H9 (cell line): Measurements from ENCODE around the gene SYNJ1. TPM values are rescaled to one million over a fixed set of nuclear protein-coding genes. Genes with fewer than 3 reads are reported as not detected.

ENCODE experiments used
- DNase-seq: peaks from one replicate; pipeline ENCODE4 v3.0.0-alpha.2; 2017
- H2AFZ ChIP-seq: one replicate; pipeline ENCODE4 v1.6.1; 2013; ENCODE audit warnings: mild to moderate bottlenecking, low read length, control low read depth, moderate library complexity
- H2AK5ac ChIP-seq: 2 replicates; pipeline ENCODE4 v1.6.1; 2013; ENCODE audit warnings: low read length, control low read depth, mixed read lengths; ENCODE audit not compliant: insufficient read length
- H2BK120ac ChIP-seq: one replicate; pipeline ENCODE4 v1.6.1; 2013; ENCODE audit warnings: low read depth, mild to moderate bottlenecking, low read length, control low read depth, inconsistent platforms; ENCODE audit not compliant: poor library complexity, severe bottlenecking
- H2BK12ac ChIP-seq: 2 replicates; pipeline ENCODE4 v1.6.1; 2013; ENCODE audit warnings: low read length, control low read depth, mixed read lengths, low read depth; ENCODE audit not compliant: insufficient read length
- H2BK15ac ChIP-seq: 2 replicates; pipeline ENCODE4 v1.6.1; 2013; ENCODE audit warnings: low read depth, low read length, control low read depth
- H2BK20ac ChIP-seq: one replicate; pipeline ENCODE4 v1.6.1; 2013; ENCODE audit warnings: low read depth, mild to moderate bottlenecking, low read length, control low read depth, inconsistent platforms; ENCODE audit not compliant: poor library complexity, severe bottlenecking
- H2BK5ac ChIP-seq: 2 replicates; pipeline ENCODE4 v1.6.1; 2013; ENCODE audit warnings: low read length, control low read depth, mixed read lengths; ENCODE audit not compliant: insufficient read length
- H3K14ac ChIP-seq: 2 replicates; pipeline ENCODE4 v1.6.1; 2013; ENCODE audit warnings: low read length, control low read depth; ENCODE audit not compliant: insufficient read depth
- H3K18ac ChIP-seq: 2 replicates; pipeline ENCODE4 v1.6.1; 2013; ENCODE audit warnings: low read depth, mild to moderate bottlenecking, mixed read lengths, low read length, control low read depth; ENCODE audit not compliant: insufficient read length
- H3K23ac ChIP-seq: 2 replicates; pipeline ENCODE4 v1.6.1; 2013; ENCODE audit warnings: low read length, control low read depth, mixed read lengths, low read depth; ENCODE audit not compliant: insufficient read length
- H3K23me2 ChIP-seq: 2 replicates; pipeline ENCODE4 v1.6.1; 2013; ENCODE audit warnings: low read depth, mild to moderate bottlenecking, mixed read lengths, low read length, control low read depth; ENCODE audit not compliant: insufficient read length, poor library complexity, severe bottlenecking
- H3K27ac ChIP-seq: 2 replicates; pipeline ENCODE4 v1.5.1; 2013; ENCODE audit warnings: low read length, control low read depth, mixed read lengths, low read depth; ENCODE audit not compliant: insufficient read length
- H3K27me3 ChIP-seq: 2 replicates; pipeline ENCODE4 v1.6.1; 2013; ENCODE audit warnings: low read length, control low read depth, inconsistent platforms; ENCODE audit not compliant: insufficient read depth
- H3K4ac ChIP-seq: 2 replicates; pipeline ENCODE4 v1.6.1; 2013; ENCODE audit warnings: low read depth, mild to moderate bottlenecking, control low read depth, inconsistent platforms, low read length, moderate library complexity
- H3K4me1 ChIP-seq: 2 replicates; pipeline ENCODE4 v1.6.1; 2013; ENCODE audit warnings: low read length, control low read depth, inconsistent platforms; ENCODE audit not compliant: insufficient read depth
- H3K4me2 ChIP-seq: 2 replicates; pipeline ENCODE4 v1.6.1; 2013; ENCODE audit warnings: low read length, control low read depth, mixed read lengths; ENCODE audit not compliant: insufficient read length, insufficient read depth
- H3K56ac ChIP-seq: 2 replicates; pipeline ENCODE4 v1.6.1; 2013; ENCODE audit warnings: low read depth, mild to moderate bottlenecking, mixed read lengths, low read length, control low read depth; ENCODE audit not compliant: insufficient read length
- H3K79me1 ChIP-seq: 2 replicates; pipeline ENCODE4 v1.6.1; 2013; ENCODE audit warnings: low read depth, mild to moderate bottlenecking, moderate library complexity, low read length, control low read depth, inconsistent platforms; ENCODE audit not compliant: insufficient read depth, poor library complexity, severe bottlenecking
- H3K79me2 ChIP-seq: 2 replicates; pipeline ENCODE4 v1.6.1; 2013; ENCODE audit warnings: low read length, control low read depth, inconsistent platforms; ENCODE audit not compliant: insufficient read depth
- H3K9ac ChIP-seq: 2 replicates; pipeline ENCODE4 v1.6.1; 2013; ENCODE audit warnings: low read length, control low read depth, mixed read lengths; ENCODE audit not compliant: insufficient read length; ENCODE audit errors: extremely low read depth
- H3K9me3 ChIP-seq: one replicate; pipeline ENCODE4 v1.6.1; 2013; ENCODE audit warnings: low read depth, low read length, inconsistent platforms; ENCODE audit not compliant: control insufficient read depth
- H3T11ph ChIP-seq: one replicate; pipeline ENCODE4 v1.6.1; 2013; ENCODE audit warnings: mild to moderate bottlenecking, low read length, control low read depth, inconsistent platforms
- H4K20me1 ChIP-seq: one replicate; pipeline ENCODE4 v1.6.1; 2013; ENCODE audit not compliant: control insufficient read depth, insufficient read length, insufficient read depth
- H4K5ac ChIP-seq: 2 replicates; pipeline ENCODE4 v1.6.1; 2013; ENCODE audit warnings: low read depth, mild to moderate bottlenecking, mixed read lengths, low read length, control low read depth; ENCODE audit not compliant: insufficient read length
- H4K8ac ChIP-seq: replicated peaks from 2 replicates; pipeline ENCODE4 v1.6.1; 2013; ENCODE audit warnings: low read length, control low read depth, mixed read lengths, low read depth; ENCODE audit not compliant: insufficient read length
- H4K91ac ChIP-seq: 2 replicates; pipeline ENCODE4 v1.6.1; 2013; ENCODE audit warnings: low read depth, mild to moderate bottlenecking, moderate library complexity, mixed read lengths, low read length, control low read depth; ENCODE audit not compliant: insufficient read length
- H3K27ac Mint-ChIP-seq, 3 experiments: 2 replicates in 2 of 3; 3 replicates in 1 of 3; pipeline ENCODE4 v1.8.0; 2020 to 2021; ENCODE audit warnings: mixed read lengths in 3 of 3, mild to moderate bottlenecking in 1 of 3, moderate library complexity in 1 of 3
- H3K27me3 Mint-ChIP-seq: 2 replicates; pipeline ENCODE4 v1.8.0; 2021; ENCODE audit warnings: low read depth, mild to moderate bottlenecking, moderate library complexity, mixed read lengths
- H3K36me3 Mint-ChIP-seq, 3 experiments: 2 replicates in 2 of 3; 3 replicates in 1 of 3; pipeline ENCODE4 v1.8.0; 2020 to 2021; ENCODE audit warnings: low read depth in 3 of 3, mixed read lengths in 3 of 3; ENCODE audit not compliant: insufficient read depth in 1 of 3
- H3K4me1 Mint-ChIP-seq, 2 experiments: 2 replicates each; pipeline ENCODE4 v1.8.0; 2020; ENCODE audit warnings: mixed read lengths in 2 of 2
- H3K4me3 Mint-ChIP-seq, 2 experiments: 2 replicates in 1 of 2; 3 replicates in 1 of 2; pipeline ENCODE4 v1.8.0; 2020 to 2021; ENCODE audit warnings: mild to moderate bottlenecking in 2 of 2, mixed read lengths in 2 of 2, moderate library complexity in 1 of 2
- H3K9me3 Mint-ChIP-seq, 2 experiments: 2 replicates in 1 of 2; 3 replicates in 1 of 2; pipeline ENCODE4 v1.8.0; 2020; ENCODE audit warnings: mild to moderate bottlenecking in 2 of 2, mixed read lengths in 2 of 2, moderate library complexity in 1 of 2
- WGBS: extraction: QIAGEN DNeasy Blood & Tissue Kit; methylation state at CpG from one replicate; pipeline ENCODE4 v1.1.7; 2013; ENCODE audit warnings: missing lambda C conversion rate, low lambda C conversion rate, mixed read lengths; ENCODE audit not compliant: insufficient read length; ENCODE audit errors: extremely low coverage; 5-methylcytosine and 5-hydroxymethylcytosine counted together
- total RNA-seq: library from RNA; stranded (reverse); gene quantifications from 2 replicates; pipeline ENCODE4 v1.2.1, GENCODE V29; 2021
- TF ChIP-seq, protein P1 (sequence below): fragments of 200-600 bp; sonication (generic); conservative IDR thresholded peaks from 3 replicates; pipeline ENCODE4 v1.8.0; 2021; ENCODE audit warnings: antibody characterized with exemption, mild to moderate bottlenecking

Gene SYNJ1
- total RNA-seq, 1 experiment from 2014 or later: 7.1 TPM

DNA sequence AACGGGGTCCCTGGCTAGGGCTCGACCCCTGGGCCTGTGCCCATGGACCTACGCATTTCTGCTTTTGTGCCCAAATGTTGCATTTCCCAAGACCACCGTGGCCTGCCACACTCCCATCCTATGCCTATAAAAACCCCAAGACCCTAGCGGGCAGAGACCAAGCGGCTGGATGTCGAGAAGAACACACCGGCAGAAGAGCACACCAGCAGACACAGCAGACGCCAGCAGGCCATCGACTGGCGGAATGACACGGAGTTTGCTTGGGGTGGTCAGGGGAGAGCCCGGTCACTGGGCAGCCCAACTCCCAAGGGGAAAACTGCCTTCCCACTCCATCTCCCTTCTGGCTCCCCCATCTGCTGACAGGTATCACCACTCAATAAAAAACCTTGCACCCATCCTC, 146.9 kb downstream of the SYNJ1 start:
- Histone ChIP-seq H3K18ac (no peak overlapping the region), H2BK15ac (no peak overlapping the region), H3K23ac (no peak overlapping the region), H2BK5ac (no peak overlapping the region), H4K20me1 (no peaks in the 10 kb centered on the region), H2BK120ac (no peak overlapping the region), H3K79me2 (no peaks in the 10 kb centered on the region), H4K8ac (no peak overlapping the region), H4K91ac (no peak overlapping the region), H2BK12ac (no peak overlapping the region), H3K9me3 (no peaks in the 10 kb centered on the region), H3K23me2 (no peaks in the 10 kb centered on the region), H4K5ac (no peak overlapping the region), H2BK20ac (no peak overlapping the region), H3T11ph (no peak overlapping the region), H3K56ac (no peak overlapping the region), H3K4me1 (no peaks in the 10 kb centered on the region), H2AFZ (no peak overlapping the region), H3K4ac (no peak overlapping the region), H3K79me1 (no peaks in the 10 kb centered on the region), H3K14ac (no peak overlapping the region), H3K4me2 (no peak overlapping the region), H3K9ac (no peak overlapping the region), H3K27ac (no peak overlapping the region), H3K27me3 (no peaks in the 10 kb centered on the region), H2AK5ac (no peak overlapping the region)
- TF ChIP-seq, protein P1, sequence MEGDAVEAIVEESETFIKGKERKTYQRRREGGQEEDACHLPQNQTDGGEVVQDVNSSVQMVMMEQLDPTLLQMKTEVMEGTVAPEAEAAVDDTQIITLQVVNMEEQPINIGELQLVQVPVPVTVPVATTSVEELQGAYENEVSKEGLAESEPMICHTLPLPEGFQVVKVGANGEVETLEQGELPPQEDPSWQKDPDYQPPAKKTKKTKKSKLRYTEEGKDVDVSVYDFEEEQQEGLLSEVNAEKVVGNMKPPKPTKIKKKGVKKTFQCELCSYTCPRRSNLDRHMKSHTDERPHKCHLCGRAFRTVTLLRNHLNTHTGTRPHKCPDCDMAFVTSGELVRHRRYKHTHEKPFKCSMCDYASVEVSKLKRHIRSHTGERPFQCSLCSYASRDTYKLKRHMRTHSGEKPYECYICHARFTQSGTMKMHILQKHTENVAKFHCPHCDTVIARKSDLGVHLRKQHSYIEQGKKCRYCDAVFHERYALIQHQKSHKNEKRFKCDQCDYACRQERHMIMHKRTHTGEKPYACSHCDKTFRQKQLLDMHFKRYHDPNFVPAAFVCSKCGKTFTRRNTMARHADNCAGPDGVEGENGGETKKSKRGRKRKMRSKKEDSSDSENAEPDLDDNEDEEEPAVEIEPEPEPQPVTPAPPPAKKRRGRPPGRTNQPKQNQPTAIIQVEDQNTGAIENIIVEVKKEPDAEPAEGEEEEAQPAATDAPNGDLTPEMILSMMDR: no peak
- H3K4me3 Mint-ChIP-seq: no peak overlapping the region; a peak in 1 of 5 replicates
- H3K27ac Mint-ChIP-seq: no peak overlapping the region
- H3K4me1 Mint-ChIP-seq: peaks cover 0 to 9% of the 10 kb centered on the region in 2 experiments; a peak in 1 of 4 replicates
- no peak for DNase-seq
- no CpG with 5 or more reads among the region's 13 CpGs for WGBS
- H3K27me3 Mint-ChIP-seq: peaks cover 11% of the 10 kb centered on the region
- no peaks in the 10 kb centered on the region for H3K9me3 Mint-ChIP-seq
- H3K36me3 Mint-ChIP-seq: no peaks in the 10 kb centered on the region

Other genes with a start within 250 kb of the SYNJ1 start
- gene TCP10L, start 142.5 kb downstream of the SYNJ1 start, total RNA-seq: 3.4 and 5.1 TPM in 2 replicates
- gene CFAP298, start 115.6 kb downstream of the SYNJ1 start, total RNA-seq: 78.9 and 81.8 TPM in 2 replicates
- 63.6 and 65.3 TPM in 2 replicates for gene PAXBP1, start 43.7 kb upstream of the SYNJ1 start, total RNA-seq